Right ventricle myocardium superior (tissue), 1 donor: Measurements from ENCODE around the gene LRRC9. TPM values are rescaled to one million over a fixed set of nuclear protein-coding genes. Genes with fewer than 3 reads are reported as not detected.
"Not testable (repeated sequence)": the region's sequence is repeated elsewhere in the genome, so short reads cannot be mapped to it uniquely, and the experiment has no call there.

Source experiments
- ATAC-seq: fragments of 200-7000 bp; cut with Tn5 transposase; one replicate; pipeline ENCODE4 v1.9.1; 2020; ENCODE audit warnings: mild to moderate bottlenecking; ENCODE audit not compliant: poor library complexity
- DNase-seq: peaks from one replicate; pipeline ENCODE4 v3.0.0-alpha.2; 2020
- intact Hi-C: fragments of 100-400 bp; cut with DNase I; formaldehyde crosslinking; loops from one replicate; pipeline ENCODE4 v1.11.2; 2022
- total RNA-seq: library from RNA; stranded (reverse); fragmentation: NEBNext Ultra II Directional; extraction: Animal tissue kit (Norgen Biotek cat#: 25700); gene quantifications from one replicate; pipeline ENCODE4 v1.2.1, GENCODE V29; 2021
- donor health status: DM: no; HTN: yes; CAD: no; lungs with severe emphysema.

The LRRC9 gene
- total RNA-seq, 1 donor from 2014 or later, result not detected

DNA sequence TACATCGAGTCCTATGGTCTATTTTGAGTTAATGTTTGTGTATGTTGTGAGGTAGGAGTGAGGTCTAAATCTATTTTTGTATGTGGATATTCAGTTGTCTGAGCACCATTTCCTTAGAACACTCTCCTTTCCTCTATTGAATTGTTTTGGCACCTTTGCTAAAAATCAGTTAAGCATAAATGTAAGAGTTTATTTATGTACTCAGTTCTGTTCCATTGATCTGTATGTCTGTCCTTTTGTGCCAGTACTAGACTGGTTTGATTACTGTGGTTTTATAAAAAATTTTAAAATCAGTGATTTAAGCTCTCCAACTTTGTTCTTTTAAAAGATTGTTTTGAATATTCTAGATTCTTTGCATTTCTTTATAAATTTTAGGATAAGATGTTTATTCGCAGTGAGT, 101.7 kb downstream of the LRRC9 start:
- DNase-seq (no peak), ATAC-seq (no peak)
- intact Hi-C loops, result no loop called here

DNA sequence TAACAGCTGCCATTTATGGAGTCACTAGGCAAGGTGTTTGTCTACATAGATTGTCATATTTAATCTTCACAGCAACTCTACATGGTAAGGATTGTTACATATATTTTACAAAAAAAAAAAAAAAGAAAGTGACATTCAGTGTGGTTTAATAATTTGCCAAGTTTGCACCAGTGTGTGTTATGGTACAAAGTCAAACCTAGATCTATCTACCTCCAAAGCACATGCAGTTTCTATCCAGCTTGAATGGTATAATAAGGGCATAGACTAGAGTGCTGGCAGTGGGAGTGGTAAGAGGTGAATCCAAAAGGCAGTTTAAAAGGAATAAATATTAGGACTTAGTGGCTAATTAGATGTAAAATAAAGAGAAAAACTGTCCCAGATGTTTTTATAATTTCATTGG, 105.6 kb downstream of the LRRC9 start:
- ATAC-seq, result no peak
- intact Hi-C loops, result no loop called here

DNA sequence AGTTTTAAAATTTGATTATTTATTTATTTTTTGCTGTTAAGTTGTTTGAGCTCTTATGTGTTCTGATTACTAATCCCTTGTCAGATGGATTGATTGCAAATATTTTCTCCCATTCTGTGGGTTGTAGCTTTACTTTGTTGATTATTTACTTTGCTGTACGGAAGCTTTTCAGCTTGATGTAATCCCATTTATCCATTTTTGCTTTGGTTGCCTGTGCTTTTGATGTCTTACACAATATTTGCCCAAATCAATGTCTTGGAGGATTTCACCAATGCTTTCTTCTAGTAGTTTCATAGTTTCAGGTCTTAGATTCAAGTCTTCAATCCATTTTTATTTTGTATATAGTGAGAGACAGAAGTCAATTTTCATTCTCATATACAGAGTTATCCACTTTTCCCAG, 115.2 kb downstream of the LRRC9 start:
- intact Hi-C loops, result no loop called here
- no peak for DNase-seq
- ATAC-seq, result no peak

More for the DNA sequence above, 105.6 kb downstream of the LRRC9 start:
- no peak for DNase-seq

DNA sequence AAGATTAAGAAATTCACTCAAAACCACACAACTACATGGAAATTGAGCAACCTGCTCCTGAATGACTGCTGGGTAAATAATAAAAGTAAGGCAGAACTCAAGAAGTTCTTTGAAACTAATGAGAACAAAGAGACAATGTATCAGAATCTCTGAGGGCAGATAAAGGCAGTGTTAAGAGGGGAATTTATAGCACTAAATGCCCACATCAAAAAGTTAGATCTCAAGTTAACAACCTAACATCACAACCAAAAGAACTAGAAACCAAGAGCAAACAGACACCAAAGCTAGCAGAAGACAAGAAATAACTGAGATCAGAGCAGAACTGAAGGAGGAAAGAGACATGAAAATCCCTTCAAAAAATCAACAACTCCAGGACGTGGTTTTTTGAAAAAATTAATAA, 128.0 kb downstream of the LRRC9 start:
- intact Hi-C loops, ATAC-seq, DNase-seq: not testable (repeated sequence)

DNA sequence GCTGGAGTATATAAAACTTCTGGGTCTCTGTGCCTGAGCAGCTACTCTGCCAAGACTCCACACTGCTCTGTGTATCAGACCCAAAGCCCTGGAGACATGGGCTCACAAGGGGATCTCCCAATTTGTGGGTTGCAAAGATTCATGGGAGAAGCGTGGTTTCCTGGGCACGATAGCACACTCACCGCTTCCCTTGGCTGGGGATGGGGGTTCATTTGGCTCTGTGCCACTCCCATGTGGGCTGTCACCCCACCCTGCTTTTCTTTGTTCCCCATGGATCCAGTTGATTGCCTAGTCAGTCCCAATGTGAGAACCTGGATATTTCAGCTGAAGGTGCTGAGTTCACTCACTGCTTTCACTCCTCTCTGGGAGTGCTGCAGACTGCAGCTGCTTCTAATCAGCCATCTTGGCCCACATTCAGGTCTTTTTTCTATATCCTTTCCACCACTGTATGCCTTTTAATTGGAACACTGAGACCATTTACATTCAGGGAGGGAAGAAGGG, 131.8 kb downstream of the LRRC9 start:
- ATAC-seq (peak; percentile 22), DNase-seq (no peak)
- intact Hi-C loops, result no loop called here

DNA sequence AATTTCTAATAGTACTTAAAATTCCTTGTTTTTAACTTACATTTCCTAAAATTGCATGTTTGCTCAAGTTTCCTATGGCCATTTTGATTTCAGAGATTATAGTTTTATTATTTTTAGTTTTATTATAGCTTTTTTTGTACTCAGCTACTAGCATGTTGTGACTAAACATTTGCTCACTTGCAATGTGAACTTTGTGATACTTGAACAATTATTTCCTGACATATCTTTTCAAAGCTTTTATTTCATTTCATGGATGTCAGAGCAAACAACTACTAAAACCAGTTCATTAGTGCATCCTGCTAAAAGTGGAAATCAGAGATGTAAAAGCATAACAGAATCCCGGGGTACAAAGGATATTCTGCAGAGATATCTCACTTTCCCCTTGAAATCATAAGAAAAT, 138.1 kb downstream of the LRRC9 start:
- DNase-seq (no peak), ATAC-seq (no peak)
- intact Hi-C loops, result no loop called here

DNA sequence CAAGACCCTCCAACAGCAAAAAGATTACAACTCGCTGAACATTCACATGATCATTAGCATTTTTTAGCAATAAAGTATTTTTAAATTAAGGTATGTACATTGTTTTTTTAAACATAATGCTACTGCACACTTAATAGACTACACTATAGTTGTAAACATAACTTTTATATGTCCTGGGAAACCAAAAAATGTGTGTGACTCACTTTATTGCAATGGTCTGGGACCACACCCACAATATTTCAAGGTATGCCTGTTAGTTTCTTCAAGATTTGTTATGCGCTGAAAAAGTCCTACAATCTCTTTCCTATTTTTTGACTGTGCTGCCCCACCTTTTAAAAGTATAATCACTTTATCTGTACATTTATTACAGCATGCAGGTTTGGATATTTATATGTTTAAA, 141.4 kb downstream of the LRRC9 start:
- ATAC-seq (no peak), DNase-seq (no peak)
- intact Hi-C loops, result loop anchor here (5.0 kb wide), 1 partner anchor 121 kb away; no protein-coding TSS in a partner anchor

DNA sequence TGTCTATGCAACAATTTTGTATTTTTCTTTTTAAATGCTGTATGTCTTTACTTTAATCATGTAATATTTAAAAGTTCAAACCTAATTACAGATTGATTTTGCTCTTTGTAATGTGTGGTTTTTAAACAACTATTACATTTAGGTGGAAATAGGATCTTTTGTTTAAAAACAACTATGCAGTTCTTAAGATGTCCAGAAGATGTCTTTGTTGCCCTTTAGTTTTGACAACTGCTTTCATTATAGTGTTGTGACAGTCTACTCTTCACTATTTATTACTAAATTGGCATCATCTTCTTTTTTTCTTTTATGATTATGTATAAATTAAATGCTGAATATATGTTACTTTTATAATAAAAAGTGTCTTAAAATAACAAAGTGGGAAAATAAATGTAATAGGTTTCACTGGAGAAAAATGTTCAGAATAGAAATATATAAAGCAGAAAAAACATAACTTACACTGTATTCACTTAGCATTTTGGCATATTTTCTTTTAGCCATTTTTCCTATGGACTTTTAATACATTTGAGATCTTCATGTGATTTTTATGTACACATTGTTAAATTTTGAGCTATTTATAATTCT, 144.6 kb downstream of the LRRC9 start:
- ATAC-seq (peak; percentile 62), DNase-seq (no peak)
- intact Hi-C loops, result loop anchor here (5.0 kb wide), 1 partner anchor 118 kb away; no protein-coding TSS in a partner anchor

DNA sequence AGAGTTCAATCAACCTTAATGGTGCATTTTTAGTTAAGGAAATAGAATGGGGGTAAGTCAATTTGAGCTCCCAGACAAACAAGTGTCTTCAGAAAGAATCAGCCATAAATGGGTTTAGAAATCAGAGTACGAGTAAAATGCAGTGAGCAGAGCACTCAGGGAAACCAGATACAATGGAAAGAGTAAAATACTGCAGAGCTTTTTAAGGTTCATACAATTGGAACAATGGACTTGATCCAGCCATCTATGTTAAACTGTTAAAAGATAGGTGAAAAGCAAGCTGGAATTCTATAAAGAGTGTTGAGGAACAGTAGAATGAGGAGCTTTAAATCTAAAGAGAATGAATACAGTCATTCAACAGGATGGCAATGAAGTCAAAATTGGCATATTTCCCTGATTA, 147.9 kb downstream of the LRRC9 start:
- intact Hi-C loops, result no loop called here
- ATAC-seq (no peak), DNase-seq (no peak)

DNA sequence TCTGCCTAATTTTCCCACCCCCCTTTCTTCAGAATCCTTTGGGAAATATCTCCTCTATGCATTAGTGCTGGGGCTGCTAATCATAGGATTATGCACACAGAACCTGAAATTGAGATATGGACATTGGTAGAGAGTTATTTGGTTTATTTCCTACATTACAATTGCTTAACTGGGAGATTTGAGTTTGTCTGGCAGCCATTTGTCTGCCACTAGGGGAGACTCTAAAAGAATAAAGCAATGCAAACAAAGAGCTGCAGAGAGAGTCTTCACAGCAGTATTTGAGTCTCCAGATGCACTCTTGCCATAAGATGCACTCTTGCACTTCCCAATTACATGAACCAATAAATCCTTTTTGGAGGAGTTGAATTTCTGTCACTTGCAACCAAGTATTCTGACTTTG, 159.8 kb downstream of the LRRC9 start:
- DNase-seq (no peak), ATAC-seq (no peak)
- intact Hi-C loops, result no loop called here

DNA sequence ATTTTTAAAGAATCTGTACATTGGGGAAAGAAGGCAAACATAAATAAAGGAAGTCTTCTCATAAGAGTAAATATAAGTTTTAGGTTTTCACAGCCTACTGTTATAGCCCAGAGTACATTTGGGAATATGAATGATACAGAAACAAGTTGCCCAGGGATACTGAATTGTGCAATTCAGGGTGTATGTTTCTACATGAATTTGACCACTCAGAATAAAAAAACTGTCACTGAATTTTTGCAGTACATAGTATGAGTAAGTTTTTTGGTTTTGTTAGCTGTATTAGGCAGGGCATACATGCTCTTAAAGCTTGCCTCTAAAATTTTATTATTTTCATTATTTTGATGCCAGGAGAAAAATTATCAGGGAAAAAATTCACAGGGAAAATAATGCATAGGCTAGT, 165.1 kb downstream of the LRRC9 start:
- no peak for DNase-seq
- intact Hi-C loops, result no loop called here
- ATAC-seq, result no peak

DNA sequence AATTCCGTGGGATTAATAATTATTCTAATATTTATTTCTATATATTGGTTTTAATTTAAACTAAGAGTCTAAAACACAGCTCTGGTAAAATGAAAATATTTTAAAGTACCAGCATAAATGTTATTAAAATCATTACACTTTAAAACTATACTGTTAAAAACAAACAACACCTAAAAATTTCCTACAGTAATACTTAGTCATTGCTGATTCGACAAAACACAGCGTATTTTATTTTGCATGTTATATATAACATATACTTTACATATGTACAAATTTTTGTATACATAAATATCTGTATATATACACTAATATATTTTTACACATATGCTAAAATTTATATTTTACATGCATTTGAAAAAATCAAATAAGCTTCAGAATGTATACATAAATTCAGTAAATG, 165.7 kb downstream of the LRRC9 start:
- intact Hi-C loops, result no loop called here
- no peak for DNase-seq
- no peak for ATAC-seq

DNA sequence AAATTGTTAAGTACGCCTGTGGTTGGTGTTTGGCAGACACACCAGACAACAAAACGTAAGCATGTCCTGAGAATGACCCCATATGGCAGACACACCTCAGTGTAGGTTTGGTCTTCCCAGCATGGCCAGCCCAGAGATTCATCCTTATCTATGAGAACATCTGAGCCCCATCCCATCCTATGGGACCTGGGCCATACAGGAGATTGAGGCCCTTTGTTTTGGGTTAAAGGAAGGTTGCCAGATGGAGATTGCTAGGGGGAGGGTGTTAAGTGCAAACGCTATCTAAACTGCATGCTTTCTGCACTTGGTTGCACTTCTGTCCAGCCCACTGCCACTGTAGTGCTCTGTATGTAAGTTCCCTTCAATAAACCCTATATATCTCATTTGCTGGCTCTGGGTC, 167.7 kb downstream of the LRRC9 start:
- DNase-seq (no peak), ATAC-seq (no peak)
- intact Hi-C loops, result no loop called here

DNA sequence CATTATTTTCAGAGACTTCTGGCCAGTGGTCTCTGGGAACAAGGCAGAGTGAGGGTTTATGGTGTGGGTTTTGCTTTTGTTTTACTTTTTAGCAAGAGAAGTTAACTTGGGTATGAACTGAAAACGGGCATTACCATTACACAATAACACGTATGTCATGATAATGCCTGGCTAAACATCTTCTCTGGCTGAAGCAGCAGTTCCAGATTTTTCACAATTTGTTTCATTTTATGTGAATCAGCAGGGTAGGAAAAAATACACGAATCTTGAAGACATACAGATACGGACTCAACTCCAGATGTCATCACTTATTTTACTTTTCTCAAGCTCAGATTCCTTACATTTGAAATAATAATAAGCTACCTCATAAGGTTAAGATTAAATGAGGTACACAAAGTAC, 169.3 kb downstream of the LRRC9 start:
- intact Hi-C loops, result no loop called here
- ATAC-seq (no peak), DNase-seq (no peak)

DNA sequence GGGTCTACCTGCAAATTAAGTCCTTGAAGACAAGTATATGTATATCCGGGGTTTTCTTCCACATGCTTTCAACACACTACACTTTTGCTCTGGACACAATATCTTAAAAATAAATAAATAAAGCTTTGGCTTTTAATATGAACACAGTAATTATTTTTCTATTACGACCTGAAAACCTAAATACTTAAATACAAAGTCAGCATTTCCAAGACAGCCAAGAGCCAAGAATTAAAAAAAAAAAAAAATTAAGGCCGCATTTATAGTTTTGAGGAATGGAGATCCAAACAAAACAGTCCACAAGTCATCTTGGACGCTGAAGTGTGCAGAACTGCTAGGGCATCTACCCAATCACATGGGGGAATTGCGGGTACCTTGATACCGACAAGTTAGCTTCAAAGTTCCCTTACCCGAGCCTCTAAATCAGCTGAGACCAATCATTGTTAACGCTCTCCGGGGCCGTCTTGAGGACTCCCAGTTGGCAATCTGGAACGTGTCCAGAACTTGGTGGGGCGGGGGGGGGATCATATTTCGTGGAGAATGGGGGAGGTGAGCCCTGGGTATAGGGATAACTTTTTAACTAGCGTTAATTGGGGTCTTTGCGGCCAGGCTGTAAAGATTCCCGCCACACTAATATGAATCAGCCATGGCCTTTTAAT, 171.0 kb downstream of the LRRC9 start:
- intact Hi-C loops, result loop anchor here (5.0 to 10.0 kb wide), 2 partner anchors 156 to 756 kb away; partner anchors contain the start of gene PPM1A
- DNase-seq (no peak), ATAC-seq (peak; percentile 46)

DNA sequence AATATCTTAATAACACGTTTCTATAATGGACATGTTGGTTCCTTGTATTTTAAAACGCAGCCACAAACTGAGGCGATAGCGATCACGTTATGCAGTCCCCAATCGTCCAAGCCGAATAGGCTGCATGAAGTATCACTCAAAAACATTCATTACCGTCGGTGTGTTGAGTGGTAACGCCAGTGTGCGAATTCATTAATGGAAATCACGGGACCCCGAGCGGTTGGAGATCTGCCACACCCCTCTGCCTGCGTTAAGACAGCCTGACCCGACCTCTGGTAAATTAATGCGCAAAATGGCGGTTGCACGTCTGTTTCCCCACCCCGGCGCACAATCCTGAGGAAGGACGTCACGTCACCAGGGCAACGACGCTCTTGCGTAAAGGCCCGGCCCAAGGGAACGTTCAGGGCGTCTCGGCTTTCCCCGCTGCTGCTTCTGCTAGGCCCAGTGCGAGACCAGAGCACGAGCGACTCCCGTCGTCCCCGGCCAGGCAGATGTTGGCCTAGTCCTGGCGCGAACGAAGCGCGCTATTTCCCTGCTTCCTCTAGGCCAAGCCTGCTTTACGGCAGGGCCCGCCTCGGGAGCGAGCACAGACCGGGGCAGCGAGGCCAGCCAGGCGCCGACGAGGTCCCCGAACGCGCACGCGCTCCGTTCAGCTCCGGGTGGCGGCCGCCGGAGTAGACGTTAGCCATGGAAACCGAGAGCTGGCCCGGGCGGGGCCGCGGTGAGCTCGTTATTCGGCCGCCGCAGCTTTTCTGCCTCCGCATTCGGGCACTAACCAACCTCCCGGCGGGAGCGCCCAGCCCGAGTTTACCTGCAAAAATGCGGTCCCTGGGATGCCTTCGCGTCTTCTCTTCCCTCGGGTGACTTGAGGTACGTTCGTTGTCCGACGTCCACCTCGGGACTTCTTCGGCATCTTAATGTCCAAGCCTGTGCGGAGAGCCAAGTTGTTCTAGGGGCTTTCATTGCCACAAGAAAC, 171.9 kb downstream of the LRRC9 start, which contains the start of gene PCNX4:
Gene PCNX4, plus strand, starts transcription at position 374 of the 976 bp plus-strand sequence. CDS start 15,716 bp downstream, outside the sequence.
- intact Hi-C loops, result loop anchor here (5.0 to 10.0 kb wide), 2 partner anchors 155 to 757 kb away; partner anchors contain the start of gene PPM1A
- ATAC-seq (peak; percentile 98), DNase-seq (peak; percentile 98)

DNA sequence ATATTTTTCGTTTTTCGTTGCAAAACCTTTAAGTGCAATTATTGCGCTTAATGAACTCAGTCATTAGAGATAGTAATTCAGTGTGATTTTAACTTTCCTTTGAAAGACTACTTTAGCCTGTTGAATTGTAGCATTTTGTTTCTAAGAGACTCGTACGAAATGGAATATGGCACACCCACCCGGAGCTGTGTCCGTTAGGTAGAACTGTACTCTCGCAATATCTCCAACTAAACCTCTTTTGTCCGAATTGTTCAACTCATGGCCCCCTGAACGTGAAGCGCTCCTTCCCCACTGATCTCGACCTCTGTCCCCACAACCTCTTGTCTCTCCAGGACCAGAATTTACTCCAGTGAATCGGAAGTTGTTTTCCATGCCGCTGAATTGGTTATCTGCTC, 172.6 kb downstream of the LRRC9 start:
- peak; percentile 15 for ATAC-seq
- intact Hi-C loops, result loop anchor here (5.0 to 10.0 kb wide), 2 partner anchors 155 to 758 kb away; partner anchors contain the start of gene PPM1A
- DNase-seq, result no peak

DNA sequence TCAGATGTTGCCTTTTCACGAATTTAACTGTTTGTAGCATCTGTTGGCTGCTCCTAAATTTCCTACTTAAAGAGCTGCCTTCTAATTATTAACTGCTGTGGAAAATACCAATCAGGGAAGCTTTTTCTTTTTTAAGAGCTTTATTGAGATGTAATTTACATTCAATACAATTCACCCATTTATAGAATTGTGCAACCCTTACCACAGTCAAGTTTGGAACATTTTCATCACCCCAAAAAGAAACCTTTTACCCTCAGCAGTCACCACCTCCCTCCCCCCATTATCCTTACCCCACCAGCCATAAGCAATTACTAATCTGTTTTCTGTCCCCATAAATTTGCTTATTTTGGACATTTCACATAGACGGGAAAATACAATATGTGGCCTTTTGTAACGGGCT, 173.1 kb downstream of the LRRC9 start:
- ATAC-seq (no peak), DNase-seq (no peak)
- intact Hi-C loops, result loop anchor here (5.0 to 10.0 kb wide), 2 partner anchors 154 to 758 kb away; partner anchors contain the start of gene PPM1A

DNA sequence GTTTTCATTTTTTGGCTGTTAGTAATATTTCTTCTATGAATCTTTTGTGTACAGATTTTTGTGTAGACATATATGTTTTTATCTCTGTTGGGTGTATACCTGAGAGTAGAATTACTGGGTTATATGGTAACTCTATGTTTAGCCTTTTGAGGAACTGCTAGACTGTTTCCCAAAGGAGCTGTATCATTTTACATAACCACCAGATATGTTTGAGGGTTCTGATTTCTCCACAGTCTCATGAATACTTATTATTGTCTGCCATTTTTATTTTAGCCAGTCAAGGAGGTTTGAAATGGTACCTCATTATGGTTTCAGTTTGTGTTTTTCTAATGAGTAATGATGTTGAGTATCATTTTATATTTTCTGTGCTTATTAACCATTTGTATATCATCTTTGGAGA, 173.7 kb downstream of the LRRC9 start:
- DNase-seq, result no peak
- intact Hi-C loops, result loop anchor here (5.0 to 10.0 kb wide), 2 partner anchors 154 to 759 kb away; partner anchors contain the start of gene PPM1A
- ATAC-seq, result no peak
